K562 (cell line): ENCODE data around the gene ELF2.

Experiments used
- ARID2 ChIP-seq: fragments of 450-650 bp; IDR thresholded peaks from 2 replicates; pipeline ENCODE4 v1.6.1; 2017; ENCODE audit warnings: antibody characterized with exemption, mild to moderate bottlenecking
- EGR1 ChIP-seq: fragments of 450-650 bp; conservative IDR thresholded peaks from 2 replicates; pipeline ENCODE4 v1.6.1; 2017; ENCODE audit warnings: mild to moderate bottlenecking
- GTF2F1 ChIP-seq: IDR thresholded peaks from 2 replicates; pipeline ENCODE4 v1.6.1; 2011; ENCODE audit warnings: low read depth, low read length, improper control_type of control experiment
- LEF1 ChIP-seq: fragments of 450-650 bp; IDR thresholded peaks from 2 replicates; pipeline ENCODE4 v1.6.1; 2016; ENCODE audit warnings: mild to moderate bottlenecking
- MTA2 ChIP-seq: fragments of 450-650 bp; IDR thresholded peaks from 2 replicates; pipeline ENCODE4 v1.6.1; 2016; ENCODE audit warnings: low read depth
- MXI1 ChIP-seq: IDR thresholded peaks from 2 replicates; pipeline ENCODE4 v1.6.1; 2011; ENCODE audit warnings: low read depth, mild to moderate bottlenecking, improper control_type of control experiment, low read length
- POLR2A ChIP-seq: fragments of 450-650 bp; conservative IDR thresholded peaks from 2 replicates; pipeline ENCODE4 v1.6.1; 2016
- ZFP30 ChIP-seq: fragments of 250-450 bp; sonication (Bioruptor Pico); IDR thresholded peaks from 2 replicates; pipeline ENCODE4 v1.8.0; 2022; ENCODE audit warnings: moderate library complexity, mild to moderate bottlenecking, inconsistent platforms, borderline replicate concordance
- TF ChIP-seq, protein P1 (sequence below): sonication (generic); formaldehyde crosslinking; IDR thresholded peaks from 2 replicates; pipeline ENCODE4 v1.9.0; 2022; ENCODE audit warnings: mild to moderate bottlenecking, missing genetic modification reagents

DNA sequence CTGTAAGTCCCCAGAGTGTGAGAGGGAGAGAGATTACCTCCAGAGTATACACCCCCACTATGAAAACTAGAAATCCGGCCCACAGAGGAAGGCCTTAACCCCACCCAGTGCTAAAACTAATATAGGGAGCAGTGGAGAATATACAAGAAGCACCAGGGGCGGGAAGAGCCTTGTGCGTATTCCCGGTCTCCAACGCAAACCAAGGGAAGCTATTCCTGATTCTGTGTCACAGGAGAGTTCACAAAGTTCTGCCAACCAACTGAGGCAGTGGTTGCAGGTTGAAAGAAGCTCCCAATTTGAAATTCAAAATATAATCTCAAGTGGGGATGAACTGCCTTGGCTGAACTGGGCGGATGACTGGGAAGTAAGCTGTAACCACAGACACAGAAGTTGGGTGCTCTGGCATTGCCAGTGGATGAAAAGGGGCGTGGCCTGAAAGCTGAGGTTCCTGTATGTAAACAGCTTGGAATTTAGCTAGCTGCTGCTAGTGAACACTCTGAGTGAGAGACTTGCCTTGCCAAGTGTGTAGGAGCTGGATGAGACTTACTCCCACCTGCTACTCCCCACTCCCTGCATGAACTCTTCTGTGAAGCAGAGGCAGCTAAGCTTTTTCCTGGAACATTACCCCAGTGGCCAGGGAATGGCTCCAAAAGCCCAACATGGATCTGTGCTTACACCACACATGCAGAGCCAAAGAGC is 32.7 kb downstream of the ELF2 start:
- no peak for TF ChIP-seq POLR2A
- no peak for TF ChIP-seq ZFP30 (CRISPR knock-in tag)
- TF ChIP-seq, protein P1, sequence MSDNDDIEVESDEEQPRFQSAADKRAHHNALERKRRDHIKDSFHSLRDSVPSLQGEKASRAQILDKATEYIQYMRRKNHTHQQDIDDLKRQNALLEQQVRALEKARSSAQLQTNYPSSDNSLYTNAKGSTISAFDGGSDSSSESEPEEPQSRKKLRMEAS (CRISPR knock-in tag) = no peak
- no peak for TF ChIP-seq MTA2
- TF ChIP-seq MXI1 = no peak
- no peak for TF ChIP-seq EGR1
- TF ChIP-seq GTF2F1 = no peak
- TF ChIP-seq LEF1 = no peak
- no peak for TF ChIP-seq ARID2
